SK-N-MC (cell line): Measurements from ENCODE around the gene RFX3.

Experiments
- EZH2 ChIP-seq: fragments of 200-600 bp; sonication (generic); IDR thresholded peaks from one replicate; pipeline ENCODE4 v1.6.1; 2017; ENCODE audit warnings: antibody characterized with exemption
- POLR2AphosphoS5 ChIP-seq: IDR thresholded peaks from 2 replicates; pipeline ENCODE4 v1.6.1; 2012; ENCODE audit warnings: mild to moderate bottlenecking, low read depth, low read length, borderline replicate concordance

GRCh38 chr9:3332802-3333201, 193.0 kb downstream of the RFX3 start:
- TF ChIP-seq POLR2AphosphoS5 (no peak), EZH2 (no peak)
